ENCODE measurements around the gene SPTA1.
"Not testable (repeated sequence)": the region's sequence is repeated elsewhere in the genome, so short reads cannot be mapped to it uniquely, and the experiment has no call there.

SPTA1 gene

DNA sequence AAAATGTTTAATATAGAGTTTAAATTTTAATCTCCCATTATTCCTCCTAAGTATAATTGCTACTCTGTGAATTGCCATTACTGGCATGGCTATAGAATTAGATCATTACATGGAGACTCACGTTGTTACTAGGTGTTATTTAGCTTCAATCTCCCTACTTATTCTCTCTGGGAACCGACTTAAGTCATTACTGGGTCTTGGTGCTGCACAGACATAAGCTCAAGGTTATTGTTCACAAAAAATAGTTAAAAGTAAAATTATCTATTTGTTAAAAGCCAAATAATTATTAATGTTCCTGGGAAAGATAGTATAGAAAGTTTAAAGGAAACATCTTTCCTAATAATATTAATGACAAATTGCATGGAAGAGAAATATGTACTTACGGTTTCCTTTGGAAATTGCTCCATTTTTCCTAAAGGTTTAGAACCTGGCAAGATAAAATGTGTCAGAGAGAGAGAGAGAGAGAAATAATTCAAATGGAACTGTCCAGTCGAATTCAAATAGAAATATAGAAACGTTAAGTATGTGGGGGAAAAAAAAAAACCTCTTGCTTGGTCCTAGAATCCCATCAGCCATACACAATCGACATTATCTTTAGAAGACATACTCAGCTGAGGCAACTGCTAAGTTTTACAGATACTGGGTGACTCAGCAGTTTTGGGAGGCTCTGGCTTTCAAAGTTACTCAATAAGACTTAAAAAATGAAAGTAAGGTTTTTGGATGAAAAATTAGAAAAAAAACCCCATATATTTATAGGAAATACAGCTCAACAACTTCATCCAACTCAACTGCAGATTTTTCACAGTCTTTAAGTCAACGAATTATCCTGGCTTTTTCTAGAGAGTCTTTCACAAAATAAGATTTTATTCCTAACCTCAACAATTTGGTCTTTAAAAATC, at the start of gene SPTA1:
Gene SPTA1 (minus strand): TSS at position 605 of the 899 bp plus-strand sequence. CDS start 198 bp downstream, at position 407.
- no peak for DNase-seq (ENCODE audit: low read depth in 3 of 3)

GRCh38 chr1:158735848-158736247, 49.3 kb upstream of the SPTA1 start:
- DNase-seq (ENCODE audit: low read depth in 3 of 3), result no peak

DNA sequence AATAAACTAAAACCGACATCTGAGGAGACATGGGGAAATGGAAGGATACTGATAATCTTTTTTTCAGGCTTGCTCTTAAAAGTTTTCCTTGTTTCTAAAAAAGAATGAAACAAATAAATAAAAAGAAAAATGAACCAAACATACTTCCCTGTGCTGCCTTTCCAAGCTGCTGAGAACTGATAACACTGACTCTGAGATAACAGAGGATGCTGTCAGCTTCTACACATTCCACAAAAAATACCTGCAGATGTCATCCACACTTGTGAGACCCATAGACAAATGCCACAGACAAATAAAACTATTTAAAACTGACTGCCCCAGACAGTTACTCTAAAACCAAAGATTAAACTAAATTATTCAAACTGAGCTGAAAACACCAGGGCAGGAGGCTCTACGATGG, 46.0 kb upstream of the SPTA1 start:
- DNase-seq (ENCODE audit: low read depth in 3 of 3), result no peak

DNA sequence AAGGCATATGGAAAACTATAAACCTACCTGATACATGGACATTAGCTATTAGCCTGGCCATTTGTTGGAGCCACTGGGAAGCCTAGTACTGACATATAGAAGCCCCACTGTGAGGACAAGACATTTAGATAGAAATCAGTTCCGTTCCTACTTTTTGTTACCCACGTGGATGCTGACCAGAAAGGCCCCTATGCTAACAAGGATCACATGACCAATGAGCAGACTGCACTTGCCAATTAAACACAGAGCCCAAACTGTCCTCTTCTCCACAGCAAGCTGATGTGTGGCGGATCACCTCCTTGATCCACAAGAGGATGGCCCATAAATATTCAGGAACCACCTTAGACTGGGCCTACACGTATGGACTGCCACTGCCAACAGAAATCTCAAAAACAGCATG, 45.2 kb upstream of the SPTA1 start:
- no peak for DNase-seq (ENCODE audit: low read depth in 3 of 3)

GRCh38 chr1:158730453-158730852, 43.9 kb upstream of the SPTA1 start:
- DNase-seq (ENCODE audit: low read depth in 3 of 3), result no peak

DNA sequence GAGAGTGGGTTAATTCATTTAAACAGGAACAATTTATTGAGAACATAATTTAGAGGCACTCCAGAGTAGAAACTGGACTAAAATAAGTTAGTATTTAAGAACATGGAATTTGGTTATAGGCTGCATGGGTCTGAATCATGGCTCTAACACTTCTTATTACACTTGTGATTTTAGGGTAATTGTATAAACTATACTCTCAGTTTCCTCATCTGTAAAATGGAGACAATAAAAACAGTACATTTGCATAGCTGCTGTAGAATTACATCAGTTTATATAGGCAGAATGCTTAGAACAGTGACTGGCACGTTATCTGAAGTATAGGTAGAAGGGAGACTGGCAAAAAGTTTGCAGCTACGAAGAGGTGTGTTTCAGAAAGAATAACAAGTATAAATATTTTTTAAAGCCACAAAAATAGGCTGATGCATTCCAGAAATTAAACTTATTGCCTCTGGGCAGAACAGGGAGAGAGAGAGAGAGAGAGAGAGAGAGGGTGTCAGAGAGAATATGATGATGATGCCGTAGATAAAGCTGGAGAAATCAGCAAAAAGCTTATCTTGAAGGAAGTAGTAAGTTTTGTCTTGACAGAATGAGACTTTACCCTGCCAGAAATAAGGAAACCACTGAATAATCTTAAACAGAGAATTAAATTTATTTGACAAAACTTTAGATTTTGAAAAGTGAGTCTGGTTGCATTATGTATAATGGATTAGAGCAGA, 42.2 kb upstream of the SPTA1 start:
- no peak for DNase-seq (ENCODE audit: low read depth in 3 of 3)

GRCh38 chr1:158724442-158724841, 37.9 kb upstream of the SPTA1 start:
- no peak for DNase-seq (ENCODE audit: low read depth in 3 of 3)

DNA sequence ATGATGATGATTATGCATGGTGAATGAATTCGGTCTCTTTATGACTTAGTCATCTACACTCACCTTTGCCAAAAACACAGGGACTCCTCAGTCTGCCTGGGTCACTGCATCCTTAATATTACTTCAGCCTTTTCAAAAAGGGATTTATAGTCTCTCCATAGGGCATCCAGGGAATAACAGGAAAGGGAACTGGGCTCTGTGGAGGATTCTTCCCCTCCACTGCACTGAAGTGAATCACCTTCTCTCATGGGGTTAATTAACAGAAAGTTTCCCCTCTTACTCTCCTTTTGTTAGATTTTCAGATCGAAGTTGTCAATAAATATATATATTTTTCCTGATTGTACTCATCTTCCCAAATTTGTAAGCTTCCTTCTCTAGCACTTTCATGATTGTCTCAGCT, 34.1 kb upstream of the SPTA1 start, which contains the start of gene OR6K3:
Gene OR6K3 (minus strand): TSS at position 101 of the 400 bp plus-strand sequence. CDS start 2,605 bp downstream, outside the sequence.
- DNase-seq (ENCODE audit: low read depth in 3 of 3), result no peak

- no peak for DNase-seq (ENCODE audit: low read depth in 3 of 3)
Observed at GRCh38 chr1:158719664-158720063, 33.1 kb upstream of the SPTA1 start.

- DNase-seq (ENCODE audit: low read depth in 3 of 3), result no peak
Observed at GRCh38 chr1:158717344-158717743, 30.8 kb upstream of the SPTA1 start.

- DNase-seq (ENCODE audit: low read depth in 3 of 3), result no peak
Observed at GRCh38 chr1:158716335-158716734, 29.8 kb upstream of the SPTA1 start.

DNA sequence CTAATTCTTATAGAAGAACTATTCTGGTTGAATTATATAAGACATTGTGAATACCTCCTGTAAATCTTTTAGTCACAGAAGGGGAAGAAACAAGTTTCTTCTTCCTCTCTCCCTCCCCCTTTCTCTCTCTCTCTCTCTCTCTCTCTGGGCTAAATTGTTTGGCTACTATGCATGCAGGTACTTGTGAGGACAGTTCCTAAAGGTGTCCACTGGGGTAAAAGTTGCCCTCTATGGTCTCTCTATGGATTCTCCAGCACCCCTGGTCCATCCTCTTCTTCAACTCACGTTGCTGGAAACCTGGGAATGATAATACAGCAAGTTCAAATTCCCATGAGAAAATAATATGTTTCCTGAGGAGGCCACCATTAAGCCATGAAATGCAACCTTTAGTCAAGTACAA, 28.2 kb upstream of the SPTA1 start:
- DNase-seq (ENCODE audit: low read depth in 3 of 3), result no peak

- no peak for DNase-seq (ENCODE audit: low read depth in 3 of 3)
Observed at GRCh38 chr1:158711098-158711497, 24.6 kb upstream of the SPTA1 start.

- DNase-seq (ENCODE audit: low read depth in 3 of 3), result no peak
Observed at GRCh38 chr1:158706096-158706495, 19.6 kb upstream of the SPTA1 start.

DNA sequence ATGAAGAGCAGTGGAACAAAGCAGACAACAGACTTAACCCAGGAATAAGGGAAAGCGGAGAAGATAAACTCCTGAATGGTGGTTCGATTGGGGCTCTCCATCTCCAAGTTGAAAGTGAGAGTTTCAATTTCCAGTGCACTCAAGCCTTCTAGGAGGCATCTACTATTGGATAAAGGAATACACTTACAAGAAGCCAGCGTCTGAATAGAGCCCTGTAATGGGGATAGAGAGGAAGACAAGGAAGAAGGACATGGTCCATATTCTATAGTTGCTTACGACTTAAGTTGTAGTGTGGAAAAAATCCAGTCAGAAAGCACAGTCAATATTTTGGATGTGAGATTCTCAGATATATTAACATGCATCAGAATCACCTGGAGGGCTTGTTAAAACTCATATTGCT, 14.0 kb upstream of the SPTA1 start, which contains the start of gene OR6K2:
Gene OR6K2 (minus strand): TSS at position 101 of the 400 bp plus-strand sequence. CDS start 0 bp downstream, at position 101.
- no peak for DNase-seq (ENCODE audit: low read depth in 3 of 3)

GRCh38 chr1:158694596-158694995, 8.1 kb upstream of the SPTA1 start:
- DNase-seq (ENCODE audit: low read depth in 3 of 3), result no peak

DNA sequence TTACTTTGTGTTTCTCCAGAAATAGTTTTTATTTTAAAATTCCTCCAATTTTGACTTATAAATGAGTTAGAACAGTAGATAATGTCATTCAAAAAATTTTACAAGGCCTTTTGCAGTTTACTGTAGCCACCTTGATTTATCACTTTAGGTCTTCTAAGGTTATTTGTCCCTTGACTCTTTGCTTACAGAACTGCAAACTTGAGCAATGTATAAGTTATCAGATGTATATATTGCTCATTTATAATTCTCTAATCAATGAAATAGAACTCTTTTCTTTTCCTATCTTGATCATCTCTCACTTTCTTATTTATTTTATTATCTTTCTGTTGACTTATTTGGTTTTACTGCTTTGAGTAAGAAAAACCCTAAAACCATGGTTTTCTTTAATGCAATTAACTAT, 5.8 kb upstream of the SPTA1 start:
- no peak for DNase-seq (ENCODE audit: low read depth in 3 of 3)

DNA sequence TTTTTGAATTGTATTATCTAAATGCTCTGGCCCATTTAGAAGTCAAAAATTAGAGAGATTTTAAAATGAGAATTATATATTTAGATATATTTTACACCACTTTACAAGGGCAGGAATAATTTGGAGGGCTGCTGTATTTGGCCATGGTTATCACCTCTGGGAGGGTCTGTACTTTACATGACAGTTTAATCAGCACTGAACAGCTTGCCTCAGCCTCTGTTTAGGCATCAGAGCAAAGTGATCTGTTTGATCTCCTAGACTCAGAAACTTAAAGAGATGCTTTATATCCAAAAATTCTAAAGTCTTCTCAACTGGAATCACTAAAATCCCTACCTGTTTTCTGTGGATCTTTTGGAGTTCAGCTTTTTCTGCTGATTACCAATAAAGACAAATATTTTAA, 5.4 kb upstream of the SPTA1 start:
- no peak for DNase-seq (ENCODE audit: low read depth in 3 of 3)

GRCh38 chr1:158691149-158691548, 4.6 kb upstream of the SPTA1 start:
- not testable (repeated sequence) for DNase-seq (ENCODE audit: low read depth in 3 of 3)

GRCh38 chr1:158689875-158690274, 3.4 kb upstream of the SPTA1 start:
- no peak for DNase-seq (ENCODE audit: low read depth in 3 of 3)

DNA sequence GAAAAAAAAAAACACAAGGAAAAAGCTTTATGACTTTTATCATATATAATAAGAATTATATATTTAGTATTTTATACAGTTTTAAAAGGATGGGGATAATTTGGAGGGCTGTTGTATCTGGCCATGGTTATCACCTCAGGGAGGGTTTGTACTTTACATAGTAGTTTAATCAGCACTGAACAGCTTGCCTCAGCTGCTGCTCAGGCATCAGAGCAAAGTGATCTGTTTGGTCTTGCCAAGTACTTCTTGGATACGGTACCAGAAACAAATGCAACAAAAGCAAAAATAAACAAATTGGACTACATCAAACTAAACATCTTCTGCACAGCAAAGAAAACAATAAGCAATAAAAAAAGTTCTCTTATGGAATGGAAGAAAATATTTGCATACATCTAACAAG, 2.6 kb upstream of the SPTA1 start:
- DNase-seq (ENCODE audit: low read depth in 3 of 3), result no peak

GRCh38 chr1:158688343-158688742, 1.8 kb upstream of the SPTA1 start:
- DNase-seq (ENCODE audit: low read depth in 3 of 3), result not testable (repeated sequence)

GRCh38 chr1:158687037-158687436, 522 bp upstream of the SPTA1 start:
- no peak for DNase-seq (ENCODE audit: low read depth in 3 of 3)
